Endothelial cell of umbilical vein (primary cell): Measurements from ENCODE around the gene SLFNL1. TPM values are rescaled to one million over a fixed set of nuclear protein-coding genes. Genes with fewer than 3 reads are reported as not detected.

Source experiments
- BruUV-seq: library from RNA; stranded (reverse); fragments of 400-500 nt; replicated peaks from 2 replicates; lab custom pipeline; 2021; lab: Mats Ljungman, UMichigan
- CTCF ChIA-PET: fragments of 300-600, 350-600 bp; sonication (Branson Sonifier 250); formaldehyde crosslinking; loops from one replicate; lab custom pipeline; 2021; ENCODE audit warnings: antibody characterized with exemption, inconsistent platforms; lab: Charles Lee
- POLR2A ChIA-PET: fragments of 300-600, 350-600 bp; sonication (Branson Sonifier 250); formaldehyde crosslinking; loops from one replicate; lab custom pipeline; 2021; ENCODE audit warnings: antibody characterized with exemption, inconsistent platforms; lab: Charles Lee
- DNase-seq: peaks from one replicate; pipeline ENCODE4 v3.0.0-alpha.2; 2011; ENCODE audit warnings: low read depth, low spot score
- FAIRE-seq: peaks from 2 replicates; lab custom pipeline; 2011; peaks lifted over from hg19 to GRCh38; lab: Jason Lieb, UNC
- H2AFZ ChIP-seq: 2 replicates; pipeline ENCODE4 v1.6.0; 2012; ENCODE audit warnings: low read depth, low read length, control low read depth, inconsistent platforms
- H3K27ac ChIP-seq: 2 replicates; pipeline ENCODE4 v1.5.1; 2011; ENCODE audit warnings: low read depth, mild to moderate bottlenecking, control low read depth, low read length, moderate library complexity; ENCODE audit not compliant: insufficient read depth
- H3K27me3 ChIP-seq, 2 experiments: 2 replicates each; pipeline versions ENCODE4 v1.6.0 to v1.6.1; 2011; ENCODE audit warnings: low read length in 2 of 2, mixed read lengths in 1 of 2; ENCODE audit not compliant: control insufficient read depth in 2 of 2, insufficient read depth in 2 of 2
- H3K36me3 ChIP-seq, 2 experiments: 2 replicates in 1 of 2; 3 replicates in 1 of 2; pipeline ENCODE4 v1.5.1; 2011; ENCODE audit warnings: low read length in 2 of 2, mild to moderate bottlenecking in 1 of 2, moderate library complexity in 1 of 2; ENCODE audit not compliant: control insufficient read depth in 2 of 2, insufficient read depth in 2 of 2; ENCODE audit errors: extremely low read depth in 1 of 2
- H3K4me1 ChIP-seq: 3 replicates; pipeline ENCODE4 v1.5.1; 2011; ENCODE audit warnings: mild to moderate bottlenecking, low read length; ENCODE audit not compliant: control insufficient read depth, insufficient read depth; ENCODE audit errors: extremely low read depth
- H3K4me2 ChIP-seq: 2 replicates; pipeline ENCODE4 v1.6.1; 2011; ENCODE audit warnings: low read length, control low read depth, mixed read lengths; ENCODE audit not compliant: insufficient read depth
- H3K4me3 ChIP-seq, 3 experiments: fragments of 200-600 bp in 1 of 3; sonication (generic), shearing (Covaris generic) in 1 of 3; replicated peaks in 1 of 3; 2 replicates each; pipeline ENCODE4 v1.5.1; 2011 to 2016; ENCODE audit warnings: control low read depth in 3 of 3, low read length in 3 of 3, mild to moderate bottlenecking in 2 of 3, inconsistent platforms in 1 of 3, low read depth in 1 of 3, moderate library complexity in 1 of 3; ENCODE audit not compliant: insufficient read depth in 1 of 3
- H3K79me2 ChIP-seq: 2 replicates; pipeline ENCODE4 v1.6.0; 2012; ENCODE audit warnings: low read length, inconsistent platforms; ENCODE audit not compliant: control insufficient read depth, insufficient read depth
- H3K9ac ChIP-seq: replicated peaks from 2 replicates; pipeline ENCODE3; 2011; ENCODE audit warnings: low read length, control low read depth; ENCODE audit not compliant: insufficient read depth; ENCODE audit errors: extremely low read depth
- H3K9me1 ChIP-seq: replicated peaks from 3 replicates; pipeline ENCODE4 v1.6.0; 2011; ENCODE audit warnings: mild to moderate bottlenecking, low read length; ENCODE audit not compliant: control insufficient read depth, insufficient read depth; ENCODE audit errors: extremely low read depth
- H3K9me3 ChIP-seq: replicated peaks from 2 replicates; pipeline ENCODE4 v1.5.1; 2012; ENCODE audit warnings: low read length, inconsistent platforms; ENCODE audit not compliant: control insufficient read depth, insufficient read depth
- H4K20me1 ChIP-seq: replicated peaks from 2 replicates; pipeline ENCODE3; 2011; ENCODE audit warnings: mild to moderate bottlenecking, low read length; ENCODE audit not compliant: control insufficient read depth, insufficient read depth; ENCODE audit errors: extremely low read depth
- EZH2 ChIP-seq: IDR thresholded peaks from 2 replicates; pipeline ENCODE4 v1.6.1; 2012; ENCODE audit warnings: borderline replicate concordance, low read depth, mild to moderate bottlenecking, moderate library complexity, low read length, inconsistent platforms; ENCODE audit not compliant: severe bottlenecking
- FOS ChIP-seq: IDR thresholded peaks from 2 replicates; pipeline ENCODE4 v1.6.1; 2011; ENCODE audit warnings: mild to moderate bottlenecking, low read length, moderate library complexity, borderline replicate concordance; ENCODE audit not compliant: insufficient read depth
- GATA2 ChIP-seq: IDR thresholded peaks from 2 replicates; pipeline ENCODE4 v1.7.0; 2011; ENCODE audit warnings: low read depth, mild to moderate bottlenecking, moderate library complexity, mixed read lengths, low read length; ENCODE audit not compliant: insufficient read length, insufficient read depth
- JUN ChIP-seq: IDR thresholded peaks from 2 replicates; pipeline ENCODE4 v1.6.1; 2011; ENCODE audit warnings: borderline replicate concordance, low read depth; ENCODE audit not compliant: insufficient read length, insufficient read depth
- MAX ChIP-seq: IDR thresholded peaks from 2 replicates; pipeline ENCODE4 v1.6.1; 2011; ENCODE audit not compliant: insufficient read depth, insufficient read length
- MYC ChIP-seq: IDR thresholded peaks from one replicate; pipeline ENCODE4 v1.6.1; 2011; ENCODE audit warnings: mild to moderate bottlenecking, low read depth, low read length
- POLR2A ChIP-seq: IDR thresholded peaks from 2 replicates; pipeline ENCODE4 v1.6.1; 2012; ENCODE audit warnings: low read depth, mild to moderate bottlenecking, control low read depth, low read length
- POLR2AphosphoS5 ChIP-seq: IDR thresholded peaks from 2 replicates; pipeline ENCODE4 v1.6.1; 2012; ENCODE audit warnings: low read depth, mild to moderate bottlenecking, control low read depth, low read length, moderate library complexity; ENCODE audit not compliant: insufficient read depth
- dilution Hi-C: fragments of 300-500 bp; cut with MboI; formaldehyde crosslinking; loops from one replicate; pipeline ENCODE4 v1.15.0; 2019; ENCODE audit warnings: low sequenced_read_pairs; ENCODE audit not compliant: extremely low pct_ligation_motif_present
- intact Hi-C: fragments of 100-400 bp; cut with micrococcal nuclease; formaldehyde crosslinking; loops from one replicate; pipeline ENCODE4 v1.10.0; 2022
- polyA plus RNA-seq, 4 experiments: library from polyadenylated mRNA; depleted of rRNA in 3 of 4; stranded (reverse) in 3 of 4; unstranded in 1 of 4; fragments of >200 nt; gene quantifications; 2 replicates each; pipeline versions ENCODE4 v1.2.1 to v1.2.3, GENCODE V29; 2011 to 2012; ENCODE audit warnings: missing spikeins in 1 of 4
- total RNA-seq: library from RNA; stranded (reverse); gene quantifications from 2 replicates; pipeline ENCODE4 v1.2.3, GENCODE V29; 2021

The SLFNL1 gene
- total and polyA plus RNA-seq, 2 donors (not counting 3 experiments of a cell fraction or from before 2014, with no cell fraction given): 0.14 to 0.29 TPM

DNA sequence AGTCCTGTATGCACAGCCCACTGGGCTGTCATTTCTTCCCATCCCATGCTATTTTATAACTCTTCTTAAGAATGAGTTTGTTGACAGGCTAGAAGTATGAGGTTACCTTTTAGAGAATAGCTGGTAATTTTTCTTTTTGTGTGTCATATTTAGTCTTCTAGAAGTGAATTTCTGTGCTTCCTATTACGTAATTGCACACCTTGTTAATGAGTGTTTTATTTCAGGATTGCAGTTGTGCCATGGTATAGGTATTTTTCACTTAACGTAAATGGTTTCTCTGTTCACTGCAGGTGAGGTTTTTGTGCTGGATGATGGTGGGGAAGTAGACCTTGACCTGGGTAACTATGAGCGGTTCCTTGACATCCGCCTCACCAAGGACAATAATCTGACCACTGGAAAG lies 37.0 kb downstream of the SLFNL1 start:
- Histone ChIP-seq H2AFZ (no peak overlapping the region), H3K36me3 (peaks cover 23 to 34% of the 10 kb centered on the region in 2 experiments), H3K9me1 (no peaks in the 10 kb centered on the region), H3K27me3 (no peaks in the 10 kb centered on the region), H3K27ac (no peak overlapping the region), H3K4me1 (peaks cover 26% of the 10 kb centered on the region), H3K9ac (no peak overlapping the region), H3K79me2 (peaks cover 60% of the 10 kb centered on the region), H4K20me1 (no peaks in the 10 kb centered on the region), H3K9me3 (no peaks in the 10 kb centered on the region), H3K4me3 (no peak overlapping the region), H3K4me2 (no peak overlapping the region)
- ChIA-PET POLR2A (no interaction called here), CTCF (interaction anchor here (0.5 to 2.0 kb wide), 5 partner anchors 17 to 363 kb away, joined by 3 to 7 read pairs (median 5); no protein-coding TSS in a partner anchor)
- intact Hi-C loops: no loop called here
- TF ChIP-seq POLR2A: no peak
- no peak for TF ChIP-seq EZH2
- no peak for TF ChIP-seq POLR2AphosphoS5
- TF ChIP-seq GATA2: no peak
- TF ChIP-seq FOS: no peak
- TF ChIP-seq MAX: no peak
- no peak for TF ChIP-seq MYC
- no peak for FAIRE-seq
- dilution Hi-C loops: no loop called here
- DNase-seq: no peak
- no TSS peak for BruUV-seq

DNA sequence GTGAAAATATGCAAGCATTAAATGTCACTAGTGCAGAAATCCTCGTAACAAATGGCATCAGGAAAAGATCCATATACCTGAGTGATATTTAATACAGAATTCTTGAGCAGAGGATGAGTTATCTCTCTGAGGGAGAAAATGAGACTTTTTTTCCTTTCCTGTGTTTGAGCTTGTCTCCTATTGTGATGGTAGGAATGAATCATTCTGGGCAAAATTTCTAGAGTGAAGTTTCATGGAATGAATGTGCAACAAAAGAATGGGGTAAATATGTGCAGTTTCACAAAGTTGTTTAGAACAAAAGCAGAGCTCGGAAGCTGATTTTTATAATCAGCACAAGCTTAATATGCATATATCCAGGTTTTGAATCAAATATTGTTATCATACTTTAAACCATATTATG lies 37.5 kb downstream of the SLFNL1 start:
- no peaks in the 10 kb centered on the region for H3K9me1 ChIP-seq
- peaks cover 26% of the 10 kb centered on the region for H3K4me1 ChIP-seq
- H4K20me1 ChIP-seq: no peaks in the 10 kb centered on the region
- peaks cover 20 to 30% of the 10 kb centered on the region in 2 experiments for H3K36me3 ChIP-seq
- H3K27me3 ChIP-seq: no peaks in the 10 kb centered on the region
- H3K4me3 ChIP-seq: no peak overlapping the region
- DNase-seq (peak; percentile 68), FAIRE-seq (peak; percentile 48)
- dilution Hi-C loops (no loop called here), intact Hi-C loops (no loop called here)
- no peak overlapping the region for H3K9ac ChIP-seq
- no TSS peak for BruUV-seq
- peak; percentile 64 for TF ChIP-seq FOS
- TF ChIP-seq JUN: peak; percentile 50
- TF ChIP-seq POLR2AphosphoS5: no peak
- H3K4me2 ChIP-seq: no peak overlapping the region
- H3K27ac ChIP-seq: no peak overlapping the region
- H3K79me2 ChIP-seq: peaks cover 60% of the 10 kb centered on the region
- no peak overlapping the region for H2AFZ ChIP-seq
- ChIA-PET POLR2A (no interaction called here), CTCF (interaction anchor here (1.1 to 2.0 kb wide), 4 partner anchors 18 to 133 kb away, joined by 3 to 6 read pairs (median 5); no protein-coding TSS in a partner anchor)
- H3K9me3 ChIP-seq: no peaks in the 10 kb centered on the region
